HepG2 (cell line): ENCODE measurements around the gene CHAF1A. TPM values are rescaled to one million over a fixed set of nuclear protein-coding genes. Genes with fewer than 3 reads are reported as not detected.

Experiments
- EHMT2 ChIP-seq: fragments of 200-600 bp; sonication (generic); IDR thresholded peaks from 2 replicates; pipeline ENCODE4 v1.7.0; 2017; ENCODE audit warnings: antibody characterized with exemption, low read depth, low read length, borderline replicate concordance
- FOXP1 ChIP-seq, 2 experiments: fragments of 450-650 bp in 1 of 2; IDR thresholded peaks; 2 replicates each; pipeline ENCODE4 v1.6.1; 2017 to 2018; ENCODE audit warnings: antibody characterized with exemption in 1 of 2
- KAT2B ChIP-seq: fragments of 150-350 bp; IDR thresholded peaks from 2 replicates; pipeline ENCODE4 v1.6.1; 2014; ENCODE audit warnings: low read depth, low read length, borderline replicate concordance
- MIER3 ChIP-seq: IDR thresholded peaks from 2 replicates; pipeline ENCODE4 v1.6.1; 2016; ENCODE audit warnings: missing compliant biosample characterization, borderline replicate concordance
- MTA1 ChIP-seq: sonication (generic); formaldehyde crosslinking; IDR thresholded peaks from 2 replicates; pipeline ENCODE4 v1.4.0; 2020; ENCODE audit warnings: missing genetic modification reagents, mild to moderate bottlenecking, borderline replicate concordance
- SRSF9 ChIP-seq: fragments of 200-400 bp; formaldehyde crosslinking; IDR thresholded peaks from 2 replicates; pipeline ENCODE4 v1.6.1; 2018; ENCODE audit warnings: borderline replicate concordance, mild to moderate bottlenecking, low read depth, low read length; ENCODE audit not compliant: insufficient read depth, poor library complexity, severe bottlenecking
- YY1 ChIP-seq: IDR thresholded peaks from 2 replicates; pipeline ENCODE4 v1.6.1; 2011; ENCODE audit warnings: low read length, low read depth, moderate library complexity, mild to moderate bottlenecking; ENCODE audit not compliant: insufficient read depth, insufficient replicate concordance
- ZMYM3 ChIP-seq: sonication (generic); formaldehyde crosslinking; IDR thresholded peaks from 2 replicates; pipeline ENCODE4 v1.5.1; 2020; ENCODE audit warnings: mild to moderate bottlenecking, missing genetic modification reagents
- ZNF256 ChIP-seq: sonication (generic); formaldehyde crosslinking; conservative IDR thresholded peaks from 2 replicates; pipeline ENCODE4 v1.4.0; 2020; ENCODE audit warnings: missing genetic modification reagents
- ZNF530 ChIP-seq: sonication (generic); formaldehyde crosslinking; IDR thresholded peaks from 2 replicates; pipeline ENCODE4 v1.5.0; 2020; ENCODE audit warnings: low read depth, mild to moderate bottlenecking, missing genetic modification reagents
- ZNF607 ChIP-seq: sonication (generic); formaldehyde crosslinking; IDR thresholded peaks from 2 replicates; pipeline ENCODE4 v1.5.1; 2020; ENCODE audit warnings: missing genetic modification reagents, mild to moderate bottlenecking, borderline replicate concordance
- ZNF770 ChIP-seq: sonication (generic); formaldehyde crosslinking; IDR thresholded peaks from 2 replicates; pipeline ENCODE4 v1.5.0; 2020; ENCODE audit warnings: mild to moderate bottlenecking, missing genetic modification reagents
- polyA plus RNA-seq, 8 experiments: library from polyadenylated mRNA; depleted of rRNA in 3 of 8; stranded (reverse) in 7 of 8; unstranded in 1 of 8; fragments of >200 nt; fragmentation: Illumina TruSeq in 4 of 8; extraction: Trizol in 4 of 8; gene quantifications; 2 replicates each; pipeline versions ENCODE4 v1.2.1 to v1.2.3, GENCODE V29; 2011 to 2016; ENCODE audit warnings: low read depth in 4 of 8, missing spikeins in 1 of 8, mixed read lengths in 1 of 8; ENCODE audit not compliant: insufficient read depth in 1 of 8
- total RNA-seq, 5 experiments: library from RNA; depleted of rRNA; stranded (reverse); fragments of >200 nt; fragmentation: Illumina TruSeq; extraction: Trizol; gene quantifications; 2 replicates each; pipeline ENCODE4 v1.2.3, GENCODE V29; 2016; ENCODE audit warnings: low read depth in 1 of 5
- TF ChIP-seq, protein P1 (sequence below): sonication (generic); formaldehyde crosslinking; IDR thresholded peaks from 2 replicates; pipeline ENCODE4 v1.4.0; 2020; ENCODE audit warnings: missing genetic modification reagents, mild to moderate bottlenecking, borderline replicate concordance

Gene CHAF1A
- total and polyA plus RNA-seq, 2 of the 13 experiments (the other 11 are each of a cell fraction or from before 2014, with no cell fraction given): 11.0 to 34.8 TPM

DNA sequence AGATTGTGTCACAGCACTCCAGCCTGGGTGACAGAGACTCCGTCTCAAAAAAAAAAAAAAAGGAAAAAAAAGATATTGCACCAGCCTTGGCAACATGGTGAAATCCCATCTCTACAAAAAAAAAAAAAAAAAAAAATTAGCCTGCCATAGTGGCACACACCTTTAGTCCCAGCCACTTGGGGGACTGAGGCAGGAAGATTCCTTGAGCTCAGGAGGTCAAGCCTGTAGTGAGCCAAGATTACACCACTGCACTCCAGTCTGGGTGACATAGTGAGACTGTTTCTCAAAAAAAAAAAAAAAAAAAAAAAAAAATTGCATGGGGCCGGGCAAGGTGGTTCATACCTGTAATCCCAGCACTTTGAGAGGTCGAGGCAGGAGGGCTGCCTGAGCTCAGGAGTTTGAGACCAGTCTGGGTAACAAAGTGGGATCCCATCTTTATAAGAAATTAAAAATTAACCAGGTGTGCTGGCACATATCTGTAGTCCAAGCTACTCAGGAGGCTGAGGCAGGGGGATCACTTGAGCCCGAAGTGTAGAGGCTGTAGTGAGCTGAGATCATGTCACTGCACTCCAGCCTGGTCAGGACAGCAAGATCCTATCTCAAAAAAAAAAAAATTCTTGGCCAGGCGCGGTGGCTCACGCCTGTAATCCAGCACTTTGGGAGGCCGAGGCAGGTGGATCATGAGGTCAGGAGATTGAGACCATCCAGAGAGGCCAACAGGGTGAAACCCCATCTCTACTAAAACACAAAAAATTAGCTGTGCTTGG, 62.6 kb downstream of the CHAF1A start (continued):
- TF ChIP-seq ZNF607 (no peak), ZMYM3 (peak; percentile 44; the same call in 1 of the 2 replicates), KAT2B (no peak), MIER3 (CRISPR knock-in tag) (no peak), SRSF9 (no peak), ZNF530 (CRISPR knock-in tag) (no peak), YY1 (no peak), ZNF770 (peak; percentile 72), MTA1 (no peak), ZNF256 (CRISPR knock-in tag) (no peak), EHMT2 (no peak), FOXP1 (IDR thresholded peaks at IDR 0.05) (no peak), FOXP1 (CRISPR knock-in tag; IDR thresholded peaks at IDR 0.05) (no peak)
- TF ChIP-seq, protein P1, sequence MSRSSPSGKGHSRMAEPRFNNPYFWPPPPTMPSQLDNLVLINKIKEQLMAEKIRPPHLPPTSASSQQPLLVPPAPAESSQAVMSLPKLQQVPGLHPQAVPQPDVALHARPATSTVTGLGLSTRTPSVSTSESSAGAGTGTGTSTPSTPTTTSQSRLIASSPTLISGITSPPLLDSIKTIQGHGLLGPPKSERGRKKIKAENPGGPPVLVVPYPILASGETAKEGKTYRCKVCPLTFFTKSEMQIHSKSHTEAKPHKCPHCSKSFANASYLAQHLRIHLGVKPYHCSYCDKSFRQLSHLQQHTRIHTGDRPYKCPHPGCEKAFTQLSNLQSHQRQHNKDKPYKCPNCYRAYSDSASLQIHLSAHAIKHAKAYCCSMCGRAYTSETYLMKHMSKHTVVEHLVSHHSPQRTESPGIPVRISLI (CRISPR knock-in tag): 0 out of 2 replicates have a peak, but pooled peaks have one; percentile 10
